Measurements from ENCODE around the gene IL31RA.

Gene IL31RA

GRCh38 chr5:55885359-55885758 is 34.2 kb downstream of the IL31RA start:
- H3K27me3 ChIP-seq (ENCODE audit: control insufficient read depth, insufficient read depth, low read length) = no peaks in the 10 kb centered on the region
- H3K9ac ChIP-seq (ENCODE audit: low read depth, low read length) = no peak overlapping the region
- no peaks in the 10 kb centered on the region for H3K9me3 ChIP-seq (ENCODE audit: control insufficient read depth, insufficient read depth, low read length)
- no peaks in the 10 kb centered on the region for H3K36me3 ChIP-seq (ENCODE audit: control insufficient read depth, insufficient read depth, low read length)
- no peak overlapping the region for H3K27ac ChIP-seq (ENCODE audit: low read depth, low read length)
- H3K4me3 ChIP-seq (ENCODE audit: low read depth, low read length) = no peak overlapping the region
- 0 out of 2 replicates have a peak, but pooled peaks cover 3% of the 10 kb centered on the region for H3K4me1 ChIP-seq (ENCODE audit: control insufficient read depth, insufficient read depth, low read length)

- H3K4me1 ChIP-seq (ENCODE audit: control insufficient read depth, insufficient read depth, low read length) = no peaks in the 10 kb centered on the region
- H3K9ac ChIP-seq (ENCODE audit: low read depth, low read length) = no peak overlapping the region
- peaks cover 3% of the 10 kb centered on the region; the same call in 1 of the 2 replicates for H3K9me3 ChIP-seq (ENCODE audit: control insufficient read depth, insufficient read depth, low read length)
- no peaks in the 10 kb centered on the region for H3K27me3 ChIP-seq (ENCODE audit: control insufficient read depth, insufficient read depth, low read length)
- no peaks in the 10 kb centered on the region for H3K36me3 ChIP-seq (ENCODE audit: control insufficient read depth, insufficient read depth, low read length)
- H3K27ac ChIP-seq (ENCODE audit: low read depth, low read length) = no peak overlapping the region
- H3K4me3 ChIP-seq (ENCODE audit: low read depth, low read length) = no peak overlapping the region
Observed at GRCh38 chr5:55888205-55888604, 37.0 kb downstream of the IL31RA start.

DNA sequence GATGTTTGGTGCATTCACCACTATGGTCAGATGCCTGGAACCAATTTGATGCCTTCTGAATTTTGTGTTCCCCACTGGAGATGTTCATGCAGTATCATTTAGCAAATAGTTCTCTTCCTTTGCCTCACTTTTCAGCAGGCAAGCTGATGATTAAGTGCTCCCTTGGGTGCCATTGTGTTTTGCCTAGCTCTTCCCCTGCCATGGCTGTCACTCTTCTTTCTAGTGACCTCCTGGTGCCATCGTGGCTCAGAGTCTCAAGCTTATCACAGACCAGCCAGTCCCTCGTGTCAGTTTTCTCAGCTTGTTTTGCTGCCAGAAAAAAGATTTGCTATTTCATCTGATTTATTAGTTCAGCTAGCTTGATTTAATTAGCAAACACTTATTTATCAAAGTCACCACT is 41.3 kb downstream of the IL31RA start:
- Histone ChIP-seq H3K27ac (ENCODE audit: low read depth, low read length) (no peak overlapping the region), H3K4me1 (ENCODE audit: control insufficient read depth, insufficient read depth, low read length) (no peaks in the 10 kb centered on the region), H3K9me3 (ENCODE audit: control insufficient read depth, insufficient read depth, low read length) (peaks cover 3% of the 10 kb centered on the region; the same call in 1 of the 2 replicates), H3K4me3 (ENCODE audit: low read depth, low read length) (no peak overlapping the region), H3K36me3 (ENCODE audit: control insufficient read depth, insufficient read depth, low read length) (no peaks in the 10 kb centered on the region), H3K27me3 (ENCODE audit: control insufficient read depth, insufficient read depth, low read length) (no peaks in the 10 kb centered on the region), H3K9ac (ENCODE audit: low read depth, low read length) (no peak overlapping the region)

- H3K36me3 ChIP-seq (ENCODE audit: control insufficient read depth, insufficient read depth, low read length) = no peaks in the 10 kb centered on the region
- H3K9me3 ChIP-seq (ENCODE audit: control insufficient read depth, insufficient read depth, low read length) = peaks cover 3% of the 10 kb centered on the region; the same call in 1 of the 2 replicates
- H3K4me3 ChIP-seq (ENCODE audit: low read depth, low read length) = no peak overlapping the region
- no peak overlapping the region for H3K9ac ChIP-seq (ENCODE audit: low read depth, low read length)
- H3K27ac ChIP-seq (ENCODE audit: low read depth, low read length) = no peak overlapping the region
- no peaks in the 10 kb centered on the region for H3K27me3 ChIP-seq (ENCODE audit: control insufficient read depth, insufficient read depth, low read length)
- H3K4me1 ChIP-seq (ENCODE audit: control insufficient read depth, insufficient read depth, low read length) = no peaks in the 10 kb centered on the region
Observed at GRCh38 chr5:55894135-55894534, 43.0 kb downstream of the IL31RA start.

DNA sequence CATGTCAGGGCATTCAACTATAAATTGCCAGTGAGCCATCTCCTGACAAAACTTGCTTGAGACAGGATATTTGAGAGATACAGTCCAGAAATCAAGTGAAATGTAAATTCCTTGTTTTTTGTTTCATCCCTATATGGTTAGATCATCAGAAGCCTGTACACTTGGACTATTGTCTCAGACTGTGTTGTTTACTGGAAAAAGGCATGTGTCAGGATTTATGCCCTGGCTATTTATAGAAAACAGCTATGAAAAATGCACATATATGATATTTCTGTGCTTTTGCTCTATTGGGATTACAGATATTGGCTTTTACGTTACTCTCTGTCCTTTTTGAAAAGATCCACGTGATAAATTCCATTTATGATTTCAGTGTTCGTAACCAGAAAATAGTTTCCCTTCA is 44.2 kb downstream of the IL31RA start:
- peaks cover 3% of the 10 kb centered on the region; the same call in 1 of the 2 replicates for H3K9me3 ChIP-seq (ENCODE audit: control insufficient read depth, insufficient read depth, low read length)
- no peaks in the 10 kb centered on the region for H3K4me1 ChIP-seq (ENCODE audit: control insufficient read depth, insufficient read depth, low read length)
- H3K9ac ChIP-seq (ENCODE audit: low read depth, low read length) = no peak overlapping the region
- H3K4me3 ChIP-seq (ENCODE audit: low read depth, low read length) = no peak overlapping the region
- H3K27me3 ChIP-seq (ENCODE audit: control insufficient read depth, insufficient read depth, low read length) = no peaks in the 10 kb centered on the region
- H3K36me3 ChIP-seq (ENCODE audit: control insufficient read depth, insufficient read depth, low read length) = no peaks in the 10 kb centered on the region
- no peak overlapping the region for H3K27ac ChIP-seq (ENCODE audit: low read depth, low read length)

DNA sequence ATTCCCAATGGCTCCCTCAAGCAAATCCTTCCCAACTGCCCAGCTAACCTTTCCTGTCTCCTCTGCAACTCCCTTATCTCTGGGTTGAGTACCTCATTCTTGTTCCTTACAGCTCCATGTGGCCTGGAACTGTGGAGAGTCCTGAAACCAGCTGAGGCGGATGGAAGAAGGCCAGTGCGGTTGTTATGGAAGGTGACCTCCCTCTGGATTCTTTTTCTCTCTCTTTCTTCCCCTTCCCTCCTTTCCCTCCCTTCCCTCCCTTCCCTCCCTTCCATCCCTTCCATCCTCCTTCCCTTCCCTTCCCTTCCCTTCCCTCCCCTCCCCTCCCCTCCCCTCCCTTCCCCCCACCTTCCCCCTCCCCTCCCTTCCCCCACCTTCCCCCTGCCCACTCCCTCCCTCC is 45.1 kb downstream of the IL31RA start:
- no peaks in the 10 kb centered on the region for H3K27me3 ChIP-seq (ENCODE audit: control insufficient read depth, insufficient read depth, low read length)
- H3K9ac ChIP-seq (ENCODE audit: low read depth, low read length) = no peak overlapping the region
- no peak overlapping the region for H3K27ac ChIP-seq (ENCODE audit: low read depth, low read length)
- no peak overlapping the region for H3K4me3 ChIP-seq (ENCODE audit: low read depth, low read length)
- H3K36me3 ChIP-seq (ENCODE audit: control insufficient read depth, insufficient read depth, low read length) = no peaks in the 10 kb centered on the region
- H3K9me3 ChIP-seq (ENCODE audit: control insufficient read depth, insufficient read depth, low read length) = 0 out of 2 replicates have a peak, but pooled peaks cover 2% of the 10 kb centered on the region
- H3K4me1 ChIP-seq (ENCODE audit: control insufficient read depth, insufficient read depth, low read length) = no peaks in the 10 kb centered on the region

GRCh38 chr5:55896663-55897062 is 45.5 kb downstream of the IL31RA start:
- H3K36me3 ChIP-seq (ENCODE audit: control insufficient read depth, insufficient read depth, low read length) = no peaks in the 10 kb centered on the region
- no peak overlapping the region for H3K4me3 ChIP-seq (ENCODE audit: low read depth, low read length)
- H3K27ac ChIP-seq (ENCODE audit: low read depth, low read length) = no peak overlapping the region
- H3K9me3 ChIP-seq (ENCODE audit: control insufficient read depth, insufficient read depth, low read length) = no peaks in the 10 kb centered on the region
- no peaks in the 10 kb centered on the region for H3K27me3 ChIP-seq (ENCODE audit: control insufficient read depth, insufficient read depth, low read length)
- no peaks in the 10 kb centered on the region for H3K4me1 ChIP-seq (ENCODE audit: control insufficient read depth, insufficient read depth, low read length)
- H3K9ac ChIP-seq (ENCODE audit: low read depth, low read length) = no peak overlapping the region

GRCh38 chr5:55897206-55897894 is 46.2 kb downstream of the IL31RA start:
- Histone ChIP-seq H3K36me3 (ENCODE audit: control insufficient read depth, insufficient read depth, low read length) (no peaks in the 10 kb centered on the region), H3K4me3 (ENCODE audit: low read depth, low read length) (no peak overlapping the region), H3K4me1 (ENCODE audit: control insufficient read depth, insufficient read depth, low read length) (no peaks in the 10 kb centered on the region), H3K9ac (ENCODE audit: low read depth, low read length) (no peak overlapping the region), H3K27ac (ENCODE audit: low read depth, low read length) (no peak overlapping the region), H3K9me3 (ENCODE audit: control insufficient read depth, insufficient read depth, low read length) (no peaks in the 10 kb centered on the region), H3K27me3 (ENCODE audit: control insufficient read depth, insufficient read depth, low read length) (no peaks in the 10 kb centered on the region)

DNA sequence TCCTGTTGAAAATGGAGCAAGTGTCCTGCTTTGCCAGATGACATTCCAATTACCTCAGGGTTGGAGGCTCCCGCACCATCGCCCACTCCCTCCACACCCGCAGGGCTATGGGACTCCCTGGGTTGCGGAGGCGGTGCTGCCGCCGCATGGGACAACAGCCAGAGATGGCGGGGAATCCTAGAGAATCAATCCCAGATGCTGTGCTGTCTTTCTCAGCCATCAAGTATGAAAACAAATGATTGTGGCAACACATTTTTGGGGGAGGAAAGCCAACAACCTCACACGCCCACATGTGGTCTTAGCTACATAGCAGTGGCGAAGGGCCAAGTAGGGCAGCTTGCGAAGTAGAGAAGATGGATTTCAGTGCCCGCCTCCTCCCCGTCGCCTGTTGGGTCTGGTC is 46.7 kb downstream of the IL31RA start:
- Histone ChIP-seq H3K9me3 (ENCODE audit: control insufficient read depth, insufficient read depth, low read length) (no peaks in the 10 kb centered on the region), H3K4me1 (ENCODE audit: control insufficient read depth, insufficient read depth, low read length) (no peaks in the 10 kb centered on the region), H3K27ac (ENCODE audit: low read depth, low read length) (no peak overlapping the region), H3K27me3 (ENCODE audit: control insufficient read depth, insufficient read depth, low read length) (no peaks in the 10 kb centered on the region), H3K4me3 (ENCODE audit: low read depth, low read length) (no peak overlapping the region), H3K9ac (ENCODE audit: low read depth, low read length) (no peak overlapping the region), H3K36me3 (ENCODE audit: control insufficient read depth, insufficient read depth, low read length) (no peaks in the 10 kb centered on the region)

DNA sequence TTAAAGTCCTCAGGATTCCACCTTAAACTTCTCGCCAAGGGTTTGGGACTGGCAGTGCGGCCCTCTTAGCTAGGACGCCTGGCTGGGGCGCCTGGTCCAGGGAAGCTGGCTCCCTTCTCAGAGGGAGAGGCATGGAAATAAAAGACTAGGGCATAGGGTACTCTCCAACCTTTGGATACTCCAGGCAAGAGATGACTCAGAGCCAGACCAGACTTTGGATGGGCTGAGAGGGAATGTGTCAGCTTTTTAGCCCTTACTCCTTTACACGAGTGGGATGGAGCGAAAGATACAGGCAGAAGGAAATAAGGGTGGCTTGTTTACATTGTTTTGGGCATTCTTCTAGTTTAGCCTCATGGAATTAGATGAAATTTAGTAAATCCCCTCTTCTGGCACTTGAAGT is 48.2 kb downstream of the IL31RA start:
- H3K4me3 ChIP-seq (ENCODE audit: low read depth, low read length) = no peak overlapping the region
- no peaks in the 10 kb centered on the region for H3K9me3 ChIP-seq (ENCODE audit: control insufficient read depth, insufficient read depth, low read length)
- no peaks in the 10 kb centered on the region for H3K27me3 ChIP-seq (ENCODE audit: control insufficient read depth, insufficient read depth, low read length)
- H3K36me3 ChIP-seq (ENCODE audit: control insufficient read depth, insufficient read depth, low read length) = no peaks in the 10 kb centered on the region
- H3K9ac ChIP-seq (ENCODE audit: low read depth, low read length) = no peak overlapping the region
- no peaks in the 10 kb centered on the region for H3K4me1 ChIP-seq (ENCODE audit: control insufficient read depth, insufficient read depth, low read length)
- no peak overlapping the region for H3K27ac ChIP-seq (ENCODE audit: low read depth, low read length)

DNA sequence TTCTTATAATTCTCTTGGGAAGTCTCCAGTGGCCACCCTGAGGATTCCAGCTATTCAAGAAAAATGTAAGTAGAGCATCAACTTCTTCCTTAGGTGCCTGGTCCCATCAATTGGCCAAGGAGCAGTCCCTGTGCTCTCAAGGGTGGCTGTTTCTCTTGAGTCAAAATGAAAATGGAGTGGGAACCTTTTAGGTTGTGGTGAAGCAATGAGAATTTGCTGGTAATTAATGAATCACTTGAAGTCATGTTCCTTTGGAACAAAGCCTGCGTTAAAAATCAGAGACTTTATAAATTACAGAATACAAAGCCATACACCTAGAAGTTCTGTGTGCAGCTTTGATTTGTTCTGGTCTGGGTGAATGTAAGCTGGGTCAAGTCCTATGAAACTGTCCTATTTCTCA is 48.9 kb downstream of the IL31RA start:
- Histone ChIP-seq H3K9me3 (ENCODE audit: control insufficient read depth, insufficient read depth, low read length) (no peaks in the 10 kb centered on the region), H3K9ac (ENCODE audit: low read depth, low read length) (no peak overlapping the region), H3K4me3 (ENCODE audit: low read depth, low read length) (no peak overlapping the region), H3K27me3 (ENCODE audit: control insufficient read depth, insufficient read depth, low read length) (no peaks in the 10 kb centered on the region), H3K27ac (ENCODE audit: low read depth, low read length) (no peak overlapping the region), H3K36me3 (ENCODE audit: control insufficient read depth, insufficient read depth, low read length) (no peaks in the 10 kb centered on the region), H3K4me1 (ENCODE audit: control insufficient read depth, insufficient read depth, low read length) (no peaks in the 10 kb centered on the region)

Measured in HUES48 (cell line).